NCI-H128 (cell line): Measurements from ENCODE around the gene BICRA.

ENCODE experiments used
- DNase-seq: peaks from one replicate; lab custom pipeline; 2025; ENCODE audit not compliant: unreplicated experiment; lab: John Stamatoyannopoulos, UW

BICRA gene

DNA sequence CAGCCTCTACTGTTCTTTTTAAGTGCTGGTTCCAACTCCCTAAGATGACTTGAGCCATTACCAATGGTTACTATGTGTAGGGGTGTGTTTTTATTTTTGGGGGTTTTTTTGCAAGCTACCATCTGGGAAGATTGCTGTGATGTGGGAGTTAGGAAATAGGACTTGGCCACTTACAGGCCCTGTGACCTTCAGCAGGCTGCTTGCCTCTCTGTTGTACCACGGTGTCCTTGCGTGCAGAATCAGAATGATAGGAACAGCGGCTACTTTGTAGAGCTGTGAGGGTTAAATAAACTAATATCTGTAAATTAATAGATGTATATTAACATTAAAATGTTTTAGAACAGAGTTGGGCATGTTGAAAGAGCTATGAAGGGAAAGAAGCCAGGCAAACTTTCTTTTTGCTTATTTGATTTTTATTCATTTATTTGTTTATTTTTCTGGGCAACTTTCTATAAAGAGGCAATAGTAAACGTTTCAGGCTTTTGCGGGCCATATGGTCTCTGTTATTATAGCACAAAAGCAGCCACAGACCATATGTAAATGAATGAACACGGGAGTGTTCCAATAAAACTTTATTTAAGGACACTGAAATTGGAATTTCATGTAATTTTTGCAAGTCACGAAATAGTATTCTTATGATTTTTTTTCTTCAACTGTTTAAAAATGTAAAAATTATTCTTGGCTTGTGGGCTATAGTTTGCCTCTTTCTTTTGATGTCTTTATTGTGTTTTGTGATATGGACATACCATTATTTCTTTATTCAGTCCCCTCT lies 77.9 kb downstream of the BICRA start:
- DNase-seq: no peak

DNA sequence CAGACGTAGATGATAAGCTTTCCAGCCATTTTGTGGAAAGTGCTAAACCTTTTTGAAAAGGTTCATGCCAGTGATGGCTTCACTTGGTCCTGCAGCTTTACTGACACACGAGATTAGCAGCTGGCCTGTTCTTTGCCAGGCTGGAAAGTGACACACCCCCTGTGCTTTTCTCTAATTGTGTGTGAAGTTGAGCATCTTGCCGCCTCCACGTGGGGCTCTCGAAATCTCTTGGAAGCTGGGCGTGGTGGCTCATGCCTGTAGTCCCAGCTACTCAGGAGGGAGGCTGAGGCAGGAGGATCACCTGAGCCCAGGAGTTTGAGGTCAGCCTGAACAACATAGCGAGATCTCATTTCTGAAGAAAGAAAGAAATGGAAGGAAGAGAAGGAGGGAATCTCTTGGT lies 79.0 kb downstream of the BICRA start:
- no peak for DNase-seq

DNA sequence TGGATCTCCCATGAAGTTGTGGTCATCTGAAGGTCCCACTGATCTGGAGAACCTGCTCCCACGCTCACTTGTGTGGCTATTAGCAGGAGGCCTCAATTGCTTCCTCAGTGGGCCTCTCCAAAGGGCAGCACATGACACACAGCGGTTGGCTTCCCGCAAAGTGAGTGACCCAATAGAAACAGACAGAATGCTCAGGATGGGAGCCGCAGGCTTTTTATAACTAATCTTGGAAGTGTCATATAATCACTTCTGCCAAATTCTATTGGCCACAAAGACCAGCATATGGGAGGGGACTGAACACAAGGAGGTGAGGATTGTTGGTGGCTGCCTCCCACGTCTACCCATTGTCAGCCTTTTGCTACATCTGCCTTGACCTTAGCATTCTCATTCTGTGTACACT lies 82.2 kb downstream of the BICRA start:
- no peak for DNase-seq

DNA sequence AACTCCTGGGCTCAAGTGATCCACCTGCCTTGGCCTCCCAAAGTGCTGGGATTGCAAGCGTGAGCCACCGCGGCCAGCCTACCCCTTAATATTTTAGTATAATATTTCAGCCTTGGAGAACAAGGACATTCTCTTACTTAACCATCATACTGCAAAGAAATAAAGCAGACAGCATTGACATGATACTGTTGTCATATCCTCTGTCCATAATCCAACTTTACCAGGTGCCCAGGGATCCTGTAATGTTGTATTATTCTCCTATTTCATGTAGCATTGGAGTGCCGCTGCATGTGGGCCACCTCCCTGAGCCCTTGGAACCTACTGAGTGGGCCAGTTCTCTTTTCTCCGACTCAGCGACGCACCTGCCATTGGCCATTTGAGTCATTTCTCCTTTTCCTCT lies 82.8 kb downstream of the BICRA start:
- DNase-seq: no peak

DNA sequence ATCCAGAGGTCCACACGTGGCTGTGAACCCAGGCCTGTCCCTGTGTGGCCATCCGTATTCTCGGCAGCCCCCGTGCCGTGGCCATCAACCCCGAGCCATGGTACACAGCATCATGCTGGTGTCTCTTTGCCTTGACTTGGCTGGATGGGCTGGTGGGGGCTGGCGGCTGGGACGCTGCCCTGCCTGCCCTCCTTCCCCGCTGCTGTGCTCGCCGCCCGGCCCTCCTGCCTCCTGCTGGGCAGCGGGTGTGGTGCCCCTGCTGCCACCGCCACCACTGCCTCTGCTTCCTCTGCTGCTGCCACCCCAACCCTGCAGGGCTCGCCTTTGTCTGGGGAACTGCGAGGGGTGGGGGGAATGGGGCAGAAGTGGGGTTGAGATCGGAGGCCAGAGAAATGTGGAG lies 84.6 kb downstream of the BICRA start:
- DNase-seq: no peak

DNA sequence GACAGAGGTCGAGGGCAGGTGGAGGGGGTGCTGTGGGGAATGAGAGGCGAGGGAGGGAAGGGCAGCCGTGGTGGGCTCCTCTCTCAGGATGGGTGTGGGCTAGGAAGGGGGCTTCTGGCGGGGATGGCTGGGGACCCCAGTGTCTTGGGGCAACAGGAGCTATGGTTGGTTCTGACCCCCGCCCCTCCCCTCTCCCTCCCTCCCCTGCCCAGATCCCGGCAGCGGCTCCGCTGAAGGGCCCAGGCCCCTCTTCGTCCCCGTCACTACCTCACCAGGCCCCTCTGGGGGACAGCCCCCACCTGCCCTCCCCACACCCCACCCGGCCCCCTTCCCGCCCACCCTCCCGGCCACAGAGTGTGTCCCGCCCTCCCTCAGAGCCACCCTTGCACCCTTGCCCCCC lies 85.0 kb downstream of the BICRA start:
- no peak for DNase-seq

DNA sequence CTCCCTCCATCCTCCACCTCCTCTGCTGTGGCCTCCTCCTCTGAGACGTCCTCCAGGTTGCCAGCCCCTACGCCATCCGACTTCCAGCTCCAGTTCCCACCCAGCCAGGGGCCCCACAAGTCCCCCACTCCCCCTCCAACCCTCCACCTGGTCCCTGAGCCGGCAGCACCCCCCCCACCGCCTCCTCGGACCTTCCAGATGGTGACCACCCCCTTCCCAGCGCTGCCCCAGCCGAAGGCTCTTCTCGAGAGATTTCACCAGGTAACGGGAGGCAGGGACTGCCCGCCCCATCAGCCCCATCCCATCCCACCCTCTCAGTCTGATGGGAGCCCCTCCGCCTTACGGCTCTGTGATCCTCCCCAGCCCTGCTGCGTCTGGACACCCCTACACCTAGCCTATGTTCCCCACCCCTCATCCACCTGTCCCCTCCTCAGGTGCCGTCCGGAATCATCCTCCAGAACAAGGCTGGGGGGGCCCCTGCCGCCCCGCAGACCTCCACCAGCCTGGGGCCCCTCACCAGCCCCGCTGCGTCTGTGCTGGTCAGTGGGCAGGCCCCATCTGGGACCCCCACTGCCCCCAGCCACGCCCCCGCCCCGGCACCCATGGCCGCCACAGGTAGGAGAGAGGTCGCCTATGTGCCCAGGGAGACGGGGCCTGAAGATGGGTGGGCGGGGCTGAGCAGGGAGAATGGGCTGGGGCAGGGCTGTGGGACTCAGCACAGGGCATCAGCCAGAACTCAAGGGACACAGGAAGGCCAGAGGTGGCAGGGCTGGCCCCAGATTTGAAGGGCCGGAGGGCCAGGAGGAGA lies 85.7 kb downstream of the BICRA start:
- no peak for DNase-seq

DNA sequence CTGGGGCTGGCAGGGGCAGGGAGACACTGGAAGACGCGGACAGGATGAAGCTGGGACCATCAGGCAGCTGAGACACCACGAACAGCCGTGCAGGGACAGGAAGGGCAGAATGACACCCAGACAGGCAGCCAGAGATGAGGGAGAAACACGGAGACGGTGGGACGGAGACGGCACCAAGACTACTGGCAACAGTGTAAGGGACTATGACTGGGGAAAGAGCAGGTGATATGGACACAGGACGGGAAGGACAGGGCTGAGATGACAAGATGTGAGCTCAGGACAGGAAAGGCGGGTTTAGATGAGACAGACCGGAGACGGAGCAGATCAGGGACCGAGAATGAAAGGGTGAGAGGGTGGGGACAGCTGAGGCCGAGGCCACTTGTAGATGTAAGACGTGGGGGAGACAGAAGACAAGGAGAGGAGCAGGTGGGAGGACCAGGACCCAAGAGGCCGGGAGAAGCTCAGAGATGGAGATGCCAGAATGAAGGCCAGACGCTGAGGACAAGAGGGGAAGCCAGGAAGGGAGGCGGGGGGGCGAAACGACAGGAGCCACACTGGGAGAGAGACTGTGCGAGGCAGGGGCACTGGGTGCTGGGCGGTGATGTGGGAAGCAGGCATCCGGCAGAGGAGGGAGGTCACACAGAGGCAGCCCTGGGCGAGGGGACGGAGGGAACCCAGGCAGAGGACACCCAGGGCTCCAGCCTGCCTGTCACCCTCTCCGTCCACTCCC lies 86.8 kb downstream of the BICRA start:
- no peak for DNase-seq

DNA sequence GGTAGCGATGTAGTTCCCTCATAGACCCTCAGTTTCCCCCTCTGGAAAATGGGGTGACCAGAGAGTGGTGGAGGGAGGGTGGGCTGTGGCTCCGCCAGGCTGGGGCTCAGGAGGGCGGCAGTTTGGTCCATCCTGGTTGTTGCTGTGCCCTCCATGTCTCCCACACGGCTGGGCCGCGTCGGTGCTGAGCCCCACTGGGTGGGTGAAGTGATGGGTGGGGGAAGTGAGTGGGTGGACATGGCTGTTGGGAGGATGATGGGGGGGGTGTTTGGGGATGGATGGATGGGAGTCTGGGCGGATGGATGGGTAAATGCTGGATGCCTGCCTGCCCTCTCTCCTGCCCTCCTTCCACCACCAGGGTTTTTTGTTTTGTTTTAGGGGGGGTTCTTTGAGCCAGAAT lies 87.7 kb downstream of the BICRA start:
- no peak for DNase-seq

DNA sequence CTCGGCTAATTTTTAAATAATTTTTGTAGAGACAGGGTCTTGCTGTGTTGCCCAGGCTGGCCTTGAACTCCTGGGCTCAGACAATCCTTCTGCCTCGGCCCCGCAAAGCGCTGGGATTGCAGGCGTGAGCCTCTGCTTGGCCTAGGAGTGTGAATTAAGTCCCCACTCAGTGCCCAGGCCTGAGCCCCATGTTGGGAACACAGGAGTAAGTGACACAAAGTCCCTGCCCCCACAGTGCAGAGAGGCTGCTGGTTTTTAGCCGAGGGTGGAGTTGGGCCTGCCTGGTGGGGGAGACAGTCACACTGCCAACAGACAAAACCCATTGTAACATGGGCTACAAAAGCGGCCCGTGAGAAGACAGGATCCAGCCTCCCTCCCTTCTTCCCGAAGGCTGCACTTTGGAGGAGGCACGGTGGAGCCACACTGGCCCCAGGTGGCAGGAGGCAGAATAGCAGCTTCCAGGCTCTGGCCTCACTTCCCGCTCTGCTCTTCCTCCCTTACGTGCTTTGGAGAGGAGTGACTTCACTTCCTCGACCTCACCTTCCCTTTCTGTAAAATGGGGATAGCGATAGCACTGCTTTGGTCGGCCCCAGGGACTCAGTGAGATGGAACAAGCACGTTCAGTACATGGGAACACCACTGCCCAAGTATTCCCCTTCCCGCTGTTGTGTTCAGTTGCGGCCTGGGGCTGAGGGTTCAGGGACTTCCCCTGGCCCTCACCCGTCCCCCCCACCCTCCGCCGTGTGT lies 89.1 kb downstream of the BICRA start:
- DNase-seq: peak; percentile 34

DNA sequence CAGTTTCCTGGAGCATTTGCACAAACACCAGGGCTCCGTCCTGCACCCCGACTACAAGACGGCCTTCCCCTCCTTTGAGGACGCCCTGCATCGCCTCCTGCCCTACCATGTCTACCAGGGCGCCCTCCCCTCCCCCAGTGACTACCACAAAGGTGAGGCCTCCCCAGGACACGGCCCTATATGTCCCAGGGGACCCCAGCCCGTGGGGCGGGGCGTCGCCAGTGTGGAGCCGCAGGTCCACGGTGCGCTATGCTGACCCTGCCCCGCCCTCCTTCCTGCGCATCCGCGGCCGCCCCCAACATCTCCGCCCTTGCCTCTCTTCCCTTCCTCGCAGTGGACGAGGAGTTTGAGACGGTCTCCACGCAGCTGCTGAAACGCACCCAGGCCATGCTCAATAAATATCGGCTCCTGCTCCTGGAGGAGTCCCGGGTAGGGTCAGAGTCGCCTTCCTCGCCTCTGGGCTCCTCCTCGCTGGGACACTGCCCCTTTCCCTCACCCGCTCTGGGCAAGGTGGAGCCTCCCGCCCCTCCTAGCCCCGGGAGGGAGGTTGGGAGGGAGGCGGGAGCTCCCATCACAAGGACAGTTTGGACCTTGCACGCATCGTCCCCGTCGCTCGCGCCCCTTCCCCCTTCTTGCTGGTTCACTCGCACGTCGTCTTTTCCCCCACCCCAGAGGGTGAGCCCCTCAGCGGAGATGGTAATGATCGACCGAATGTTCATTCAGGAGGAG lies 89.9 kb downstream of the BICRA start:
- DNase-seq: no peak

DNA sequence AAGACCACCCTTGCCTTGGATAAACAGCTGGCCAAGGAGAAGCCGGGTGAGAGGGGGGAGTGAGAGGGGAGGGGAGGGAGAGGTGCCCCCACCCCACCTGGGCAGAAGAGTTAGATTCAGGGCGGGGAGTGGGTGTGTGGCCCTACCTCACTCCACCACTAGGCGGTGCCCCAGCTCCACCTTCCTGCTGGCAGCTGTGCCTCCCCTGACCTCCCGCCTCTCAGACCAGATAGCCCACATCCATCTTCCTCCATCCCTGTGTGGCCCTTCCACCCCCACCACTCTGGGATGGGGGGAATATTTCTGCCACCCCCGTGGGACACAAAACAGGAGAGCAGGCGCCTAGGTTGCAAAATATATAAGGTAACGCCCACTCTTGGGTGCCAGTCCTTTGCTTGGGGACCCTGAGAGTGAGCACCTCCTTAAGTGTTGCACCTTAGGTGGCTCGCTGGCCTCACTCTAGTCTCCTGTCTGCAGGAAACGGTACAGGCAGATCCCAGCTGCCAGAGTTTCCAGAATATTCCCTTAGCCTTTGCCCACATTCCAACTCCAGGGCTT lies 90.5 kb downstream of the BICRA start:
- DNase-seq: no peak

DNA sequence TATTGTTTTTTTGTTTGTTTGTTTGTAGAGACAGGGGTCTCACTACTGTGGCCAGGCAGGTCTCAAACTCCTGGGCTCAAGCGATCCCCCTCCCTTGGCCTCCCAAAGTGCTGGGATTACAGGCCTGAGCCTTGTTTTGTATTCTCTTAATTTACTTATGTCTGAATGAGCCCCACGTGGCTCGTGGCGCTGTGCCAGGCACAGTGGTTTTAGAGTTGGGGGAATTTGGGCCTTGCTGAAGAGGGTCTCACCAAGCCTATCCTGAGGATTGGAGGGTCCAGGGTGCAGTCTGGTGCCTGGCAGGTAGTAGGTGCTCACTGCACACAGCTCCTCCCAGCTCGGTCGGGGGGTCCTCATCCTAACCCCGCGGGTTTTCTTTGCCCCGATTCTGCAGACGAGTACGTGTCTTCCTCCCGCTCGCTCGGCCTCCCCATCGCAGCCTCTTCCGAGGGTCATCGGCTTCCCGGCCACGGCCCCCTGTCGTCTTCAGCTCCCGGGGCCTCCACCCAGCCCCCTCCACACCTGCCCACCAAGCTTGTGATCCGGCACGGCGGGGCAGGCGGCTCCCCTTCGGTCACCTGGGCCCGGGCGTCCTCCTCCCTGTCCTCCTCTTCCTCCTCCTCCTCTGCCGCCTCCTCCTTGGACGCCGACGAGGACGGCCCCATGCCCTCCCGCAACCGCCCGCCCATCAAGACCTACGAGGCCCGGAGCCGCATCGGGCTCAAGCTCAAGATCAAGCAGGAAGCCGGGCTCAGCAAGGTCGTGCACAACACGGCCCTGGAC lies 92.2 kb downstream of the BICRA start:
- DNase-seq: no peak

DNA sequence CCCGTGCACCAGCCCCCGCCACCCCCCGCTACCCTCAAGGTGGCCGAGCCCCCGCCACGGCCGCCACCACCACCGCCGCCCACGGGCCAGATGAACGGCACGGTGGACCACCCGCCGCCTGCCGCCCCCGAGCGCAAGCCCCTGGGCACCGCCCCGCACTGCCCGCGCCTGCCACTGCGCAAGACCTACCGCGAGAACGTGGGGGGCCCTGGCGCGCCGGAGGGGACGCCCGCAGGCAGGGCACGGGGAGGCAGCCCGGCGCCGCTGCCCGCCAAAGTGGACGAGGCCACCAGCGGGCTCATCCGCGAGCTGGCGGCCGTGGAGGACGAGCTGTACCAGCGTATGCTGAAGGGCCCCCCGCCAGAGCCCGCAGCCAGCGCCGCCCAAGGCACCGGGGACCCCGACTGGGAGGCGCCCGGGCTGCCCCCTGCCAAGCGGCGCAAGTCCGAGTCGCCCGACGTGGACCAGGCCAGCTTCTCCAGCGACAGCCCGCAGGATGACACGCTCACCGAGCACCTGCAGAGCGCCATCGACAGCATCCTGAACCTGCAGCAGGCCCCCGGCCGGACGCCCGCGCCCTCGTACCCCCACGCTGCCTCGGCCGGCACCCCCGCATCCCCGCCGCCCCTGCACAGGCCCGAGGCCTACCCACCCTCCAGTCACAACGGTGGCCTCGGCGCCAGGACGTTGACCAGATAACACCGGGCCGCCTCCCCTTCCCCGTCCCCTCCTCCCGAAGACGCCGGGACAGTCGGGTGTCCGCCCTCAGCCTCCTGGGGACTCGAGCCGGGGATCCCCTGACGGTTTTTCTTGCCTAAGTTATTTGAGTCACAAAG lies 93.0 kb downstream of the BICRA start:
- no peak for DNase-seq

DNA sequence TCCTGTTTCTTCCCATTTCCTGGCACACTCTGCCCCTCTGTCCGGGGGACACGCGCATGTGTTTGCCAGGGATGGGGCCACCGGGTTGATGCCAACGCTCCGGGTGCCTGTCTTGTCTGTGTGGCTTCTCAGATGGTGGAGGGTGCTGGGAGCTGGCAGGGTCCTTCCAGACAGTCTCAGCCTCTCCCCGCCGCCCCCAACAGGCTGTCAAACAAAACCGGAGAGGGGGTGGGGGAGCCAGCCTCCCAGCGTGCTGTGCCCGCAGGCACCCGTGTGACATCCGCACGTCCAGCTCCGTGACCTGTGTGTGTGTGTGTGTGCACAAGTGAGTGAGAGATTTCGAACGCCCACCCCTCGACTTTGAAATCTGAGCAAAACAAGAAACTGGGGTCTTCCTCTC lies 93.7 kb downstream of the BICRA start:
- DNase-seq: no peak

DNA sequence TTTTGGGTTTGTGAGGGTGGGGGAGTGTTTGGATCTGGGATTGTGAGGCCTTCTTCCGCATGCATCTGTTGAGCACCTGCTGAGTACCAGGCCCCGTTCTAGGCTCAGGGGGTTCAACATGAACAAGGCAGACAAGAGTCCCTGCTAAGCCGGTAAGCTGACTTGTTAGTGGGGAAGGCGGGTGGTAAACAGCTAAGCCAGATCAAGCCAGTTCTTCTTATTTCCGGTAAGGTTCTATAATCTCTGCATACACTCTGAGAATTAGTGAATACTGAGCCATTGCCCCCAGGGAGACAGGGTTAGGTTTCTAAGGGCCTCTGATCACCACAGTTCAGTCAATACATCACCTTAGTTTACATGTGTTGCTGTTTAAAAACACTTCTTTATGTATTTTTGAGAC lies 94.4 kb downstream of the BICRA start:
- DNase-seq: no peak

DNA sequence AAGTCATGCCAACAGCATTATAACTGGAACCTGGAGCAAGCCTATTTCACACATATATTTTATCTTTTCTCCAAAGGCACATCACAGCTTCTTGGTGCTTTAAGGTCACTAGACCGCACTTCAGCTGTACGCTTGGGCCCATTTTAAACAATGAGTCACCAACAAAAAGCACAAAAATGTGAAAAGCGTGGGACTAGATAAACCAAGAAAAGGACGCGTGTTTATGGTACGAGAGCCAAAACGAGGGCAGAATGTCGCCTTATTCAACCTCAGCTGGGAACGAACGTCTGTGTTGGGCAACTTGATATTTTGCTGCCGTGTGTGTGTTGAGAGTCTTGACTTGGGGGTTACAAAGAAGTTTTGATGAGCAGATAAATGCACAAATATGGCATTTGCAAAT lies 95.1 kb downstream of the BICRA start:
- no peak for DNase-seq

DNA sequence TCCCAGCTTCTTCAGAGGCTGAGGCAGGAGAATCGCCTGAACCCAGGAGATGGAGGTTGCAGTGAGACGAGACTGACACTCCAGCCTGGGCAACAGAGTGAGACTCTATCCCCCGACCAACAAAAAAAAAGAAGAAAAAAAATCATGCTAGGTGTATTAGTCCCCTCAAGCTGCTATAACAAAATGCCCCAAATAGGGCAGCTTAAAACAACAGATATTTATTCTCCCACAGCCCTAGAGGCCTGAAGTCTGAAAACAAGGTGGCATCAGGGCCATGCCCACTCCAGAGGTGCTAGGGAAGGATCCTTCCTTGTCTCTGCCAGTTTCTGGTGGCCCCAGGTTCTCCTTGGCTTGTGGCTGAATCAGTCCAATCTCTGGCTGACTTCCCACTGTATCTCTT lies 95.7 kb downstream of the BICRA start:
- DNase-seq: no peak
